DND-41 (cell line): ENCODE measurements around the gene PIK3C2B.

Experiments used
- CTCF ChIP-seq: IDR thresholded peaks from 2 replicates; pipeline ENCODE4 v1.5.1; 2012; ENCODE audit warnings: borderline replicate concordance, low read length, moderate library complexity, mild to moderate bottlenecking; ENCODE audit not compliant: poor library complexity, severe bottlenecking; ENCODE audit errors: extremely low read depth
- EZH2 ChIP-seq: IDR thresholded peaks from 3 replicates; pipeline ENCODE4 v1.6.1; 2012; ENCODE audit warnings: borderline replicate concordance, low read depth, mild to moderate bottlenecking, moderate library complexity, low read length, inconsistent platforms; ENCODE audit not compliant: severe bottlenecking

- TF ChIP-seq CTCF (no peak), EZH2 (no peak)
Measured at GRCh38 chr1:204448991-204449677, 45.5 kb downstream of the PIK3C2B start.
